ENCODE results near the gene PCK2.

Gene PCK2

DNA sequence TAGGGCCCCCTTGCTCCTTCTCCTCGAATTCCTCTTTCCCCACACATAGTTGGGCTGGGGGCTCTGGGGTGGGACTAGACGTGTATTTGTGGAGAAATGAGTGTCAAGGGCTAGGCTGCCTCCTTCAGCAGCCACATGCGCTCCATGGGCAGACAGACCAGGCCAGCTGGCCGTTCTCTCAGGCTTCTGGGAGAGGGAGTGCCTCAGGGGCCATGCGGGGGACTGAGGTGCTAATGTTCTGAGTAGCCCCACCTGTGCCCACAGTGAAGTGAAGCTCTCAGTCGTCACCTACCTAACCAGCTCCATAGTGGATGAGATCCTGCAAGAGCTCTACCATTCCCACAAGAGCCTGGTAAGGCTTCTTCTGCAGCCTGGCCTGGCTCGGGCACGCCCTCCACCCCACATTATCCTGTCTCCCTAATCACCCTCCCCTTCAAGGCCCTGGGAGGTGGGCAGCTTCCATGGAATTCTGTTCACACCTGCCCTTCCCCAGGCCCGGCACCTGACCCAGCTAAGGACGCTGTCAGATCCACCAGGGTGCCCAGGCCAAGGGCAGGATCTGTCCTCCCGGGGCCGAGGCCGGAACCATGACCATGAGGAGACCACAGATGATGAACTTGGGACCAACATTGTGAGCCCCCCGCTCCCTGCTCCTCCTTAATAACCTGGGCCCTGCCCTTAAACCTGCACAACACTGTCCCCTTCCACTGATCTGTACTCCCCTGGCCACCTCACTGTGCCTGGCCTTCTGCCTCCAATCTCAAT, 31.7 kb upstream of the PCK2 start:
- no peak for DNase-seq

DNA sequence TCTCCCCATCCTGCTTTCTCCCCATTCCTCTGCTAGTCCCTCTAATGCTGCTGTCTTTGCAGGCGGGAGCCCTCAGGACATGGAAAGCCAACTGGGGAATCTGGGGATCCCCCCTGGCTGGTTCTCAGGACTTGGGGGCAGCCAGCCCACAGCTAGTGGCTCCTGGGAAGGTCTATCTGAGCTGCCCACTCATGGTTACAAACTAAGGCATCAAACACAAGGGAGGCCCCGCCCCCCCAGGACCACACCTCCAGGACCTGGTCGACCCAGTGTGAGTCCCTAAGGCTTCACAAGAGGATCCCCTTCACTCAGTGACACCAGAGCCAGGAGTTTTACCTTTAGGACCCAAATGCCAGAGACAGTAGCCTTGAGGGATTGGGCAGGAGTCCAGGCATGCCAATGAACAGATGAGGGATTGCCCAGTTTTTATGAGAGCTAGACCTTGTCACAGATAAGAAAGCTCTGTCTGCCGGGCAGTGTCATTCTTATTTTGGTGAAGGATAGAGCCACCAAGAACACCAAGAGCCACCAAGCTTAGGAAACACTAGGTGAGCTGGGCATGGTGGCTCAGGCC, 30.8 kb upstream of the PCK2 start:
- DNase-seq = no peak

DNA sequence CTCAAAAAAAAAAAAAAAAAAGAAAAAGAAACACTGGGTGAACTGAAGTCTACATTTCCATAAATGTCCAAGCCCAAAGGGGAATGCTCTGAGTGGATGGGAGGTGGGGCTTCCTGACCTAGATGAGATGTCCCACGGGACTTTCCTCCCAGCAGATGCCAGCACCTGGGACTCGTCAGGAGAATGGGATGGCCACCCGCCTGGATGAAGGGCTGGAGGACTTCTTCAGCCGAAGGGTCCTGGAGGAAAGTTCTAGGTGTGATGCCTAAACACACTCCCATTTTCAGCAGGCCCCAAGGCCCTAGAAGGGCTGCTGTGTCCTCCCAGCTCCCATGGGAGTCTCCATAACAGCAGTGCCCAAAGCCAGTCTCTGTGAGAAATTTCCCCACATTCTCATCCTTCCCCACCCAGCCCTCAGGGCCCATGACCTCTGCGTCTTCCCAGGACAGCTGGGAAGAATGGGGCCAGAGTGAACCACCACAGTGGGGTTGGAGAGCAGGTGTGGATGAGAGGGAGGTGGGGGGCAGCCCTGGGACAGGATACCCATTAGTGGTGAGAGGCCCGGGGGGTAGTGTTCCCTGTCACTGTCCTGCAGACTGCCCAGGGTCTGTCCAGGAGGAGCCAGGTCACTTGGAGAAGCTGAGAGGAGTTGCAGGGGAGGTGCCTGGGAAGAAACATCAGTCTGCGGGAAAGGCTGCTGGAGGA, 29.9 kb upstream of the PCK2 start:
- no peak for DNase-seq

- no peak for DNase-seq
These were observed 29.3 kb upstream of the PCK2 start for GRCh38 chr14:24064856-24065255.

GRCh38 chr14:24065408-24065807, 28.7 kb upstream of the PCK2 start:
- no peak for DNase-seq

DNA sequence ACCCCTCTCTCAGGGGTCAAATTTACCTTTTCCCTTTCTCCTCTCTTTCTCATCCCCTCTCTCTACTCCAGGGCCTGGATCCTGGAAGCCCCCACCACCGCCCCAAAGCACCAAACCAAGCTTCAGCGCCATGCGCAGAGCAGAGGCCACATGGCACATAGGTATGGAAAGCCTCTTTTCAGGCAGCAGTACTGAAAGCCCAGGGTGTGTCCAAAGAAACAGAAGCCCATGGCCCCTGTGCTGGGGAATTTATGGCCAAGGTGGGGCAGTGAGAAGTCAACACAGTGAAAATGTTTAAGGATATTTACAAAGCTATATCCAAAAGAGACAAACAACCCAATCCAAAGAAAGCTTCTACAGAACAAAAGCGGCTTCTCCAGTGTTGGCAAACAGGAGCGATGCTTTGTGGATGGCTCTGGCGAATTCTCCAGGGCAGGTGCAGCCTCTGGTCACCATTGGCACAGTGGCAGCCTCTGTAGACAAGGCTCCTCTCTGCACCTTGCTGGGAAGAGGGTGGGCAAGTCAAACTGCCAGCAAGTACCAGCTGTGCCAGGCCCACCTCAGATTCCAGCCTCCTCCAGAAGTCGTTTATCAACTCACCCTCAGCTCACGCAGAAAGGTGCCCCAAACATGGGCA, 27.5 kb upstream of the PCK2 start:
- no peak for DNase-seq

- no peak for DNase-seq
These were observed 26.7 kb upstream of the PCK2 start for GRCh38 chr14:24067133-24068082.

GRCh38 chr14:24068711-24069410, 25.2 kb upstream of the PCK2 start:
- no peak for DNase-seq

GRCh38 chr14:24069411-24069735, 24.7 kb upstream of the PCK2 start:
- no peak for DNase-seq

GRCh38 chr14:24070285-24071143, 23.6 kb upstream of the PCK2 start:
- DNase-seq = no peak

- DNase-seq = no peak
These were observed 22.9 kb upstream of the PCK2 start, which contains the start of gene CPNE6 for GRCh38 chr14:24071144-24071697. CPNE6 (plus strand) TSS chr14:24071562; CDS start chr14:24072937, 1,375 bp downstream.

DNA sequence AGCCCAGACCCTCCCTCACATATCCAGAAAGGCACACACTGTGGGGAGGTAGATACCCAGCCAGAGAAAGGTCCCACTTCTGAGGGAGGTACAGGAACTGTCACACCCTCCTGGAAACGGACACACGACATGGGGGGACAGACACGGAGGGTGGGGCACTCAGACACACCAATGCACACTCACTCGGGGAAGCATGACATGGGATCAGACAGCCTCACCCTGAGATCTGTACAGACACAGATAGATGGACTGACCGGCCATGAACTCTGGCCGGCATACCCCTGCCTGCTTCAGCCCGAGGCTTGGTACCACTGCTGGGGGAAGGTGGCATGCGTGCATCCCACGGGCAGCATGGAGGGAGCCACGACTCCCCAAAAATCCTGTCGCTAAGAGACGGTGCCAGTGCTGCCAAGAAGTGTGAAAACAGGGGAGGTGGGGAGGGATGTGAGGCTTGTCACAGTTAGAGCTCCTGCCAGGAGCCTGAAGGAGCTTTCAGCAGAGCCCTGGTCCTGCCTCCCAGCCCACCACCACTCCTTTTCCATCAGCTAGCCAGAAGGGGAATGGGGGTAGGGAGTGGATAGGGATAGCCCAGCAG, 22.2 kb upstream of the PCK2 start:
- no peak for DNase-seq

GRCh38 chr14:24072436-24072835, 21.7 kb upstream of the PCK2 start:
- no peak for DNase-seq

GRCh38 chr14:24072881-24073877, 20.9 kb upstream of the PCK2 start:
- DNase-seq = no peak

GRCh38 chr14:24074625-24075484, 19.3 kb upstream of the PCK2 start:
- no peak for DNase-seq

- no peak for DNase-seq
These were observed 18.4 kb upstream of the PCK2 start for GRCh38 chr14:24075485-24076301.

- no peak for DNase-seq
These were observed 17.9 kb upstream of the PCK2 start for GRCh38 chr14:24076302-24076601.

All from NCI-H1930 (cell line).